Heart left ventricle (tissue), 16 donors: ENCODE measurements around the gene SPON2. TPM values are rescaled to one million over a fixed set of nuclear protein-coding genes. Genes with fewer than 3 reads are reported as not detected.
A peak's percentile ranks its signal among the peaks of the same experiment; 100 is the strongest.

Experiments used
- ATAC-seq, 4 donors: fragments of 200-7000 bp; cut with Tn5 transposase; one replicate each; pipeline ENCODE4 v1.9.1; 2020 to 2022; ENCODE audit warnings: moderate library complexity in 4 of 4, mild to moderate bottlenecking in 3 of 4, moderate number of reproducible peaks in 1 of 4
- DNase-seq, 5 donors: peaks; one replicate each; pipeline ENCODE4 v3.0.0-alpha.2; 2020
- H3K27ac ChIP-seq, 12 donors: fragments of 200-600 bp; sonication (generic) in 4 of 12; one replicate each; pipeline versions ENCODE4 v1.5.0 to v1.8.0; 2016 to 2022; ENCODE audit warnings: mild to moderate bottlenecking in 2 of 12
- H3K27me3 ChIP-seq, 9 donors: fragments of 200-600 bp; sonication (generic) in 2 of 9; one replicate each; pipeline versions ENCODE4 v1.5.1 to v1.8.0; 2016 to 2022; ENCODE audit warnings: mild to moderate bottlenecking in 3 of 9
- H3K36me3 ChIP-seq, 9 donors: fragments of 200-600 bp; sonication (generic) in 2 of 9; one replicate each; pipeline versions ENCODE4 v1.5.0 to v1.8.0; 2018 to 2022; ENCODE audit warnings: mild to moderate bottlenecking in 2 of 9
- H3K4me1 ChIP-seq, 12 donors: fragments of 200-600 bp; sonication (generic) in 4 of 12; one replicate each; pipeline versions ENCODE4 v1.5.0 to v1.8.0; 2016 to 2022; ENCODE audit warnings: mild to moderate bottlenecking in 3 of 12
- H3K4me3 ChIP-seq, 12 donors: fragments of 200-600 bp; sonication (generic) in 4 of 12; one replicate each; pipeline versions ENCODE4 v1.5.0 to v1.8.0; 2017 to 2022; ENCODE audit warnings: mild to moderate bottlenecking in 9 of 12, moderate library complexity in 4 of 12
- H3K9me3 ChIP-seq, 12 donors: fragments of 200-600 bp; sonication (generic) in 4 of 12; one replicate each; pipeline versions ENCODE4 v1.5.0 to v1.8.0; 2016 to 2022; ENCODE audit warnings: mild to moderate bottlenecking in 1 of 12
- CTCF ChIP-seq, 12 donors: fragments of 200-600 bp; sonication (generic) in 4 of 12; IDR thresholded peaks; one replicate each; pipeline versions ENCODE4 v1.5.0 to v1.8.0; 2018 to 2022; ENCODE audit warnings: antibody characterized with exemption in 12 of 12, mild to moderate bottlenecking in 5 of 12
- POLR2A ChIP-seq, 2 donors: fragments of 450-650 bp; IDR thresholded peaks; one replicate each; pipeline ENCODE4 v1.6.1; 2017; ENCODE audit warnings: antibody characterized with exemption in 2 of 2, mild to moderate bottlenecking in 2 of 2, moderate library complexity in 2 of 2
- WGBS, 4 donors: extraction: QIAGEN DNeasy Blood & Tissue Kit in 2 of 4; methylation state at CpG; one replicate each; pipeline versions ENCODE4 v1.1.5 to v1.1.7; 2013 to 2018; 5-methylcytosine and 5-hydroxymethylcytosine counted together
- intact Hi-C, 10 donors: fragments of 100-400 bp; cut with DNase I; formaldehyde crosslinking; loops; one replicate each; pipeline versions ENCODE4 v1.11.1 to v1.14.2; 2022
- long read RNA-seq, 3 donors: library from polyadenylated mRNA; unstranded; transcript quantifications; one replicate each; pipeline ENCODE4 v2.0.0, GENCODE V29; 2020 to 2021
- polyA plus RNA-seq, 2 donors: library from polyadenylated mRNA; stranded (reverse); fragments of 200-250 nt; gene quantifications; one replicate each; pipeline ENCODE4 v1.2.3, GENCODE V29; 2013
- total RNA-seq, 9 donors: library from RNA; depleted of rRNA in 2 of 9; stranded (reverse); fragments of >200 nt in 2 of 9; fragmentation: NEBNext Ultra II Directional in 3 of 9; extraction: Animal tissue kit (Norgen Biotek cat#: 25700) in 3 of 9; gene quantifications; one replicate each; pipeline versions ENCODE4 v1.1.0 to v1.2.4, GENCODE V29; 2016 to 2023
- donor health status: ischemic (EF 13 %, LVEDD 7.1; RV severe dilation, severe dysfunction).
- donor health status: healthy with polysubstance abuse.
- donor health status: DM: no; HTN: yes; CAD: no.
- donor health status: DM: no; HTN: no; CAD: no.
- donor health status: ischemic (EF 25% LVEDD 6.9; RV normal size, moderate dysfunction).
- donor health status: ischemic (EF 25% LVEDD 5.7; RV mildly dilated, moderate dysfunction).
- donor health status: healthy.
- donor health status: DM: yes; HTN: yes; CAD: no.
- donor health status: ischemic (EF 35%, LVEDD 5.7; RV mildly dilated, moderate dysfunction).
- donor health status: nonischemic (EF 11% LVEDD 7.7; RV severe dilation, severe dysfunction).
- donor health status: DM: yes; HTN: yes; CAD: no.
- donor health status: PGD.
- donor health status: ischemic (EF 29% LVEDD 5.4; RV normal size, mild dysfunction).
- donor health status: nonischemic (EF 23%, LVEDD 6.1; RV moderate dilation, normal function).

The SPON2 gene
- 10 to 100 TPM in 7 of 9 donors, 1 to 10 TPM in 2; 8.8 to 36.3 (median 13.7) TPM for total RNA-seq
- 10 to 100 TPM in 1 of 2 donors, 1 to 10 TPM in 1; 7.8 to 31.2 TPM for polyA plus RNA-seq
- long read RNA-seq, donor 1, transcript SPON2-201 (6 exons, 1,869 nt), result major isoform, 5 of 23 reads
- long read RNA-seq, donor 1, partial matches to known transcripts, result 11 of 23 reads
- long read RNA-seq, donor 1, other reads (novel, unspliced or antisense), result 7 of 23 reads
- long read RNA-seq, donor 2, transcript SPON2-201 (6 exons, 1,869 nt), result major isoform, 33 of 48 reads
- long read RNA-seq, donor 2, partial matches to known transcripts, result 5 of 48 reads
- long read RNA-seq, donor 2, other reads (novel, unspliced or antisense), result 10 of 48 reads
- long read RNA-seq, donor 3, transcript SPON2-201 (6 exons, 1,869 nt), result major isoform, 11 of 24 reads
- long read RNA-seq, donor 3, partial matches to known transcripts, result 8 of 24 reads
- long read RNA-seq, donor 3, other reads (novel, unspliced or antisense), result 5 of 24 reads

GRCh38 chr4:1172228-1172851 lies at the start of gene SPON2:
Gene SPON2, minus strand, starts transcription at chr4:1172583.
- DNase-seq, result peak in 2 of 5 donors; percentile 70 to 75
- Histone ChIP-seq H3K27ac (peak within 1 kb of the TSS in 11 of 12 donors; percentile 59 to 82 (median 73)), H3K4me1 (peaks cover 0 to 52% (median 30%) of the 10 kb centered on the region in 12 donors), H3K9me3 (no peaks in the 10 kb centered on the region), H3K4me3 (peak within 1 kb of the TSS; percentile 13 to 74 (median 54)), H3K27me3 (peaks cover 8 to 43% (median 21%) of the 10 kb centered on the region in 9 donors), H3K36me3 (peaks cover 0 to 10% (median 0%) of the 10 kb centered on the region in 9 donors)
- WGBS, 4 donors, result 4 to 10% (median 6%) methylated on average over 18 to 54 of the region's 54 CpGs
- TF ChIP-seq POLR2A (IDR thresholded peaks at IDR 0.05), result no peak
- no peak for TF ChIP-seq CTCF (IDR thresholded peaks at IDR 0.05)
- ATAC-seq, result peak in 3 of 4 donors; percentile 27 to 44 (median 44)
- intact Hi-C loops, result loop anchor here in 5 of 10 donors (2.0 to 5.0 kb wide), 4 partner anchors 20 to 40 kb away; no protein-coding TSS in a partner anchor

- intact Hi-C loops, result no loop called here
- Histone ChIP-seq H3K9me3 (no peaks in the 10 kb centered on the region), H3K36me3 (peaks cover 0 to 90% (median 67%) of the 10 kb centered on the region in 9 donors), H3K4me1 (peaks cover 0 to 44% (median 21%) of the 10 kb centered on the region in 12 donors), H3K4me3 (no peak overlapping the region), H3K27me3 (no peaks in the 10 kb centered on the region), H3K27ac (no peak overlapping the region)
- DNase-seq, result no peak
- no peak for ATAC-seq
- 90 to 93% (median 91%) methylated on average over 33 of the region's 33 CpGs for WGBS, 4 donors
- no peak for TF ChIP-seq CTCF (IDR thresholded peaks at IDR 0.05)
- TF ChIP-seq POLR2A (IDR thresholded peaks at IDR 0.05), result no peak
These were observed 48.9 kb upstream of the SPON2 start for GRCh38 chr4:1221155-1221870.

GRCh38 chr4:1220566-1220965 lies 48.2 kb upstream of the SPON2 start:
- no peaks in the 10 kb centered on the region for H3K27me3 ChIP-seq
- no peak for ATAC-seq
- 91 to 95% (median 94%) methylated on average over 16 of the region's 16 CpGs for WGBS, 4 donors
- peaks cover 0 to 92% (median 67%) of the 10 kb centered on the region in 9 donors for H3K36me3 ChIP-seq
- H3K27ac ChIP-seq, result no peak overlapping the region
- no peak overlapping the region for H3K4me3 ChIP-seq
- H3K9me3 ChIP-seq, result no peaks in the 10 kb centered on the region
- no peak for DNase-seq
- TF ChIP-seq CTCF (IDR thresholded peaks at IDR 0.05) (no peak), POLR2A (IDR thresholded peaks at IDR 0.05) (no peak)
- H3K4me1 ChIP-seq, result peaks cover 0 to 43% (median 14%) of the 10 kb centered on the region in 12 donors
- intact Hi-C loops, result no loop called here
